Testis (tissue), 3 donors: ENCODE data around the gene LLGL2. TPM values are rescaled to one million over a fixed set of nuclear protein-coding genes. Genes with fewer than 3 reads are reported as not detected.

ENCODE experiments used
- DNase-seq: peaks from one replicate; pipeline ENCODE4 v3.0.0-alpha.2; 2019
- H3K27ac ChIP-seq, 2 donors: fragments of 200-600 bp; sonication (generic); one replicate each; pipeline ENCODE4 v1.5.1; 2019
- H3K27me3 ChIP-seq: fragments of 200-600 bp; sonication (generic); one replicate; pipeline ENCODE4 v1.5.1; 2019
- H3K36me3 ChIP-seq: fragments of 200-600 bp; sonication (generic); one replicate; pipeline ENCODE4 v1.5.1; 2017; ENCODE audit warnings: low read depth; ENCODE audit errors: missing control alignments
- H3K4me1 ChIP-seq: fragments of 200-600 bp; sonication (generic); one replicate; pipeline ENCODE4 v1.5.1; 2019
- H3K4me3 ChIP-seq, 2 donors: fragments of 200-600 bp; sonication (generic); one replicate each; pipeline ENCODE4 v1.5.1; 2017 to 2019
- H3K9me3 ChIP-seq: fragments of 200-600 bp; sonication (generic); one replicate; pipeline ENCODE4 v1.5.1; 2017
- CTCF ChIP-seq, 3 experiments: fragments of 450-650 bp in 2 of 3; fragments of 200-600 bp in 1 of 3; sonication (generic) in 1 of 3; IDR thresholded peaks; one replicate each; pipeline ENCODE4 v1.5.1; 2016 to 2019; ENCODE audit warnings: antibody characterized with exemption in 3 of 3, mild to moderate bottlenecking in 2 of 3, moderate library complexity in 1 of 3
- POLR2A ChIP-seq: fragments of 450-650 bp; IDR thresholded peaks from one replicate; pipeline ENCODE4 v1.6.1; 2017; ENCODE audit warnings: antibody characterized with exemption, mild to moderate bottlenecking, moderate library complexity
- WGBS, 2 donors: methylation state at CpG; one replicate each; pipeline ENCODE4 v1.1.5; 2018; 5-methylcytosine and 5-hydroxymethylcytosine counted together
- intact Hi-C: fragments of 100-400 bp; cut with DNase I; formaldehyde crosslinking; loops from one replicate; pipeline ENCODE4 v1.15.1; 2023; ENCODE audit warnings: low total_unique reads
- polyA plus RNA-seq: library from polyadenylated mRNA; stranded (reverse); fragments of 350-450 nt; fragmentation: Illumina TruSeq; extraction: RNeasy Lipid Tissue Mini Kit (QIAGEN cat#74804); gene quantifications from one replicate; pipeline ENCODE4 v1.2.3, GENCODE V29; 2014; ENCODE audit warnings: low read depth, low replicate concordance; ENCODE audit not compliant: insufficient read depth
- total RNA-seq, 2 donors: library from RNA; depleted of rRNA; stranded (reverse); fragments of >200 nt; gene quantifications; one replicate each; pipeline ENCODE4 v1.2.3, GENCODE V29; 2016

LLGL2 gene
- total and polyA plus RNA-seq, 3 donors from 2014 or later, result 20.6 to 34.3 (median 22.9) TPM

- H3K4me3 ChIP-seq, result no peak overlapping the region
- H3K27me3 ChIP-seq, result no peaks in the 10 kb centered on the region
- no peaks in the 10 kb centered on the region for H3K9me3 ChIP-seq
- DNase-seq, result no peak
- H3K27ac ChIP-seq, result no peak overlapping the region
- intact Hi-C loops, result no loop called here
- no peaks in the 10 kb centered on the region for H3K4me1 ChIP-seq
- WGBS, 2 donors, result 86 to 93% methylated on average over 9 of the region's 9 CpGs
- H3K36me3 ChIP-seq, result no peaks in the 10 kb centered on the region
- TF ChIP-seq CTCF (IDR thresholded peaks at IDR 0.05) (no peak), POLR2A (no peak)
Observed at GRCh38 chr17:75603123-75603522, 77.6 kb downstream of the LLGL2 start.

GRCh38 chr17:75604034-75604695 lies 78.7 kb downstream of the LLGL2 start:
- no peaks in the 10 kb centered on the region for H3K9me3 ChIP-seq
- DNase-seq, result no peak
- TF ChIP-seq CTCF (IDR thresholded peaks at IDR 0.05), result no peak
- TF ChIP-seq POLR2A, result no peak
- H3K27ac ChIP-seq, result no peak overlapping the region
- WGBS, 2 donors, result 84 to 88% methylated on average over 6 to 12 of the region's 12 CpGs
- no peaks in the 10 kb centered on the region for H3K36me3 ChIP-seq
- no peaks in the 10 kb centered on the region for H3K27me3 ChIP-seq
- no peaks in the 10 kb centered on the region for H3K4me1 ChIP-seq
- no peak overlapping the region for H3K4me3 ChIP-seq
- intact Hi-C loops, result no loop called here

- DNase-seq, result no peak
- intact Hi-C loops, result no loop called here
- H3K27me3 ChIP-seq, result no peaks in the 10 kb centered on the region
- TF ChIP-seq CTCF (IDR thresholded peaks at IDR 0.05), result no peak
- no peak for TF ChIP-seq POLR2A
- no peak overlapping the region for H3K4me3 ChIP-seq
- no peaks in the 10 kb centered on the region for H3K4me1 ChIP-seq
- no peaks in the 10 kb centered on the region for H3K9me3 ChIP-seq
- no peaks in the 10 kb centered on the region for H3K36me3 ChIP-seq
- 82 to 98% methylated on average over 4 to 16 of the region's 16 CpGs for WGBS, 2 donors
- no peak overlapping the region for H3K27ac ChIP-seq
Observed at GRCh38 chr17:75605790-75606189, 80.3 kb downstream of the LLGL2 start.

- H3K36me3 ChIP-seq, result no peaks in the 10 kb centered on the region
Observed at GRCh38 chr17:75607086-75607485, 81.6 kb downstream of the LLGL2 start.

More at GRCh38 chr17:75607086-75607485, 81.6 kb downstream of the LLGL2 start:
- H3K27ac ChIP-seq, result no peak overlapping the region
- H3K4me3 ChIP-seq, result no peak overlapping the region
- DNase-seq, result no peak
- 85 to 87% methylated on average over 5 of the region's 5 CpGs for WGBS, 2 donors
- TF ChIP-seq POLR2A (no peak), CTCF (IDR thresholded peaks at IDR 0.05) (no peak)
- no peaks in the 10 kb centered on the region for H3K9me3 ChIP-seq
- intact Hi-C loops, result no loop called here
- H3K4me1 ChIP-seq, result no peaks in the 10 kb centered on the region
- no peaks in the 10 kb centered on the region for H3K27me3 ChIP-seq
